ENCODE data around the gene TUBB2B.
"Not testable (repeated sequence)": the region's sequence is repeated elsewhere in the genome, so short reads cannot be mapped to it uniquely, and the experiment has no call there.

Gene TUBB2B

GRCh38 chr6:3258201-3258600, 30.7 kb upstream of the TUBB2B start:
- no peak for DNase-seq

- no peak for DNase-seq
These were observed 26.1 kb upstream of the TUBB2B start for GRCh38 chr6:3253597-3253961.

DNA sequence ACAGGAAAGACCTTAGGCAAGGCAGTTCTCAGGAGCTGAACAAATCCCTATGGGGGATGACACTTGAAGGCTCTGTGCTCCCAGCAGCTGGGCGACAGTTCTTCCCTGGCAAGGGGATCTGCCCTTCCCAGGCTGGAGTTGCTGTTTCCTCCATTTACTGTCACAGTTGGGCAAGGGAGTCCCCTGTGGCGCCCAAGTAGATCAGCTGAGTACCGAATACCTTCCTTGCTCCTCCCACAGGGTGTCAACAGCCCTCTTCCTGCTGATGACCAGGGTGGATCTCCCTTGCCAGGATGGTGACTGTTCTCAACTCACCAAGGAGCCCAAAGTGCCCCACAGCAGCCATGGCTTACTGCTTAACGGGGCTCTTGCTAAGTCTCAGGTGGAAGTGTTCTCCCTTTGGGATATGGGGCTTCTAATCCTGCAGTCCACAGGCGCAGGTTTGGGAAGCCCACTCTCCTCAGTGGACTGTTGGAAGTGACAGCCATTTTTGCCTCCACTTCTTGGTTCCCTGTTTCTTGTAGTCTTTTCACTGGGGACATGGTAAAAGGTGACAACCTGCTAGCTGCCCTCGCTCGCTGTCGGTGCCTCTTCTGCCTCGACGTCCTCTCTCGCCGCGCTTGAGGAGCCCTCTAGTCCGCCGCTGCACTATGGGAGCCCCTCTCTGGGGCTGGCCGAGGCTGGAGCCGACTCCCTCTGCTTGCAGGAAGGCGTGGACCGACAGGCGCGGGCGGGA, 25.6 kb upstream of the TUBB2B start:
- DNase-seq, result no peak

DNA sequence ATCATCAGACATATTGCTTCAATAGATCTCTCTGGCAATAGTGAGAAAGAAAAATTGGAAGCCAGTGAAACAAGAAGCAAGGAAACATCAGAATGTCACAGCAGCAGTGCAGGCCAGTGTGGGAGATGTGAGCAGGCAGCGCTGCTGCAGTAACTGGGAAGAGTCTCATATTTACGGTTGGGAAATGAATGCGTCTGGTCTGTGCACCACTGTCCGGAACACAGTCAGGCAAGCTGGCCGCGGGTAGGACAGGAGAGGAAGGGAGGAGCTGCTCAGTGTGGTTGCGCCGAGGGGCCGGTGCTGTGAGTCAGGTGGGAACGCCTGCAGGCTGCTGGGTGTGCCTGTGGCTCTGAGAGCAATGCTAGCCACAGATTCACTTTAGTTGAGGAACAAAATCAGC, 24.9 kb upstream of the TUBB2B start:
- DNase-seq, result no peak

DNA sequence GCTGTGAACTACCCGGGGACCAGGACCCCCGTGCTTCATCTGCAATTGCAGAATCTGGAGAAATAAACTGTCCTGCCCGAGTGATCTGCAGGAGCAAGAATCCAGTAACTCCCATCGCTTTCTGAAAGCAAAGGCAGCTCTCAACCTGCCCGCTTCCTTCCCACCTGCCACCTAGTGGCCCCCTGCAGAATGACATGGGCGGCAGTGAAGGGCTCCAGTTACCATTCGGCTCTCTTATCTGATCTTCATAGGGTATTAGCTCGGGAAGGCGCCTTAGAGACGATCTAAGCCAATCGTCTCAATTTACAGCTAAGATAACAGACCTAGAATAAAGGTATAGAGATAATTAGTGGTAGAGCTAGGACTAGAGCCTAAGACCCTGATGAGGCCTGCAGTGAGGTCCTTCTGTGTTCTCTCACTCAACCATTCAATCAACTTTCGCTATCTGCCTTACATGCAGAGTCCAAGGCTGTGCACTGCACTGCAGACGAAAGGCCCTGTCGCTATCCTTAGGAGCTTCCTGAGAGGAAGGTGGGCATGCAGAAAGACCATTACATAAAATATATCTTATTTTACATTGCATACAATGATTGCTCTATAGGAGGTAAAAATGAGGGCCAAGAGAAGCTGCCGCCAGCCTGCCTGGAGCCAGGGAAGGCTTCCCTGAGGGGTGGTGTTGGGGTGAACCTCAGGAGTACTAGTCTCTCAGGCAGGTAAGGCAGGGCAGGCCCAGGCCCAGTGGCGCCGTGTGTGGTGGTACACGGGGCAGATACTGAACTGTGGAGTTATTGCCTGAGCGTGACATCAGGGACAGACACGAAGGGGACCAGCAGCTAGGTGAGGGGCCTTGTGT, 24.2 kb upstream of the TUBB2B start:
- DNase-seq, result peak; percentile 89

DNA sequence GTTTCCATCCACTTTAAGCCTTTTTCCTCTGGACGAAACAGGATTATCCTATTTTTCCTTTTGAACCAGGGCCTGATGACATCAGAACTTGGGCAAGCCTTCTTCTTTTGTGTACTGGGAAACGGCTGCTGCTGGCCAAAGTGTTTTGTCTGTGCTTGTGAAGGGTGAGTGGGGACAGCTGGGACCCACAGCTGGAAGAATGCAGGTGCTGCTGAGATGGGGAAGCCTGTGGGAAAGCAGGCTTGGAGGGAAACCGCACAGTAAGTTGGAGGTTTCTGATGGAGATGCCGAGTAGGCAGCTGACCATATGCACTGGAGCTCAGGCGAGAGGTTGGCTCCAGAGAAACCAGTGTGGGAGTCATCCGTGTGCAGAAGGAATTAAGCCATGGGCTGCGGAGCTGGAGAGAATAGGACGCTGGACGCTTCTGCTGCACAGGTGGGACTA, 22.8 kb upstream of the TUBB2B start:
- no peak for DNase-seq

- DNase-seq, result no peak
These were observed 22.4 kb upstream of the TUBB2B start for GRCh38 chr6:3249821-3250220.

DNA sequence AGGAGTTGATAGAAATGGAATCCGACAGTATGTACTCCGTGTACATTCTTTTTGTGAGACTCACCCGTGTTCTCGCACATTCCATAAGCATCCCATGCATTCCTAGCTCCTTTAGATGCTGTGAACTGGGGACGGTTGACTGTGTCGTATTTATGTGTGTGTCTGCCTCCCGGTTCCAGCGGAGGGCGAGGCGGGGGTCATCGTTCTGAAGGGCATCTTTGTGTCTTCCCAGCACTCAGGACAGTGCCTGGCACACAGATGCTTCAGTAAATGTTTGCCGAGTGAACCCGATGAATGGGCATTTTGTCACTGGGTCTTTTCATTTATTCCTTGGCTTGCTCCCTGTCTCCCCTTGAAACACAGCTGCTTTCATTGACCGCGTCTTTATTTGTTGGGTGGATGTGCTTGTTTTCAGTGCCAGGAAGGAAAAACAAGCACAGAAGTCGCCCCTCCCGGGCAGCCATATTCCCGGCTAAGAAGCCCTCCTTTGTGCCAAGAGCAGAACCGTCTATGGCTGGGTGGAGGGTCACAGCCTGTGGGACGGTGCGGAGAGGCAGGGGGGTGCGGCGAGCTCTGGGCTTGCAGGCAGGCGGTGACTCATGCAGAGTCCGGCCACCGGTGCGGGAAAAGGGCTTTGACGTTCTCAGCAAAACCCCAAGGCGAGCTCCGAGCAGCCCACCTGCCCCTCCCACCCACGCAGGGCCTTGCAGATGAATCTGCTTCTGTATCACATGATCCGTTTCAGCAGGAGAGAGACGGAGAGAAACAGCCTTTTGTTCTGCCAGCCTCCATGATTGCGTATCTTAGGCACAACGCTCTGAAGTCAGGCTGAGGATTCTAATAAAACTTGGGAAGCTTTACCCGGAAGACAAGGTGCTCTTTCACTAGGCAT, 20.0 kb upstream of the TUBB2B start:
- no peak for DNase-seq

- DNase-seq, result no peak
These were observed 17.8 kb upstream of the TUBB2B start for GRCh38 chr6:3245216-3245615.

GRCh38 chr6:3244832-3245161, 17.3 kb upstream of the TUBB2B start:
- not testable (repeated sequence) for DNase-seq

DNA sequence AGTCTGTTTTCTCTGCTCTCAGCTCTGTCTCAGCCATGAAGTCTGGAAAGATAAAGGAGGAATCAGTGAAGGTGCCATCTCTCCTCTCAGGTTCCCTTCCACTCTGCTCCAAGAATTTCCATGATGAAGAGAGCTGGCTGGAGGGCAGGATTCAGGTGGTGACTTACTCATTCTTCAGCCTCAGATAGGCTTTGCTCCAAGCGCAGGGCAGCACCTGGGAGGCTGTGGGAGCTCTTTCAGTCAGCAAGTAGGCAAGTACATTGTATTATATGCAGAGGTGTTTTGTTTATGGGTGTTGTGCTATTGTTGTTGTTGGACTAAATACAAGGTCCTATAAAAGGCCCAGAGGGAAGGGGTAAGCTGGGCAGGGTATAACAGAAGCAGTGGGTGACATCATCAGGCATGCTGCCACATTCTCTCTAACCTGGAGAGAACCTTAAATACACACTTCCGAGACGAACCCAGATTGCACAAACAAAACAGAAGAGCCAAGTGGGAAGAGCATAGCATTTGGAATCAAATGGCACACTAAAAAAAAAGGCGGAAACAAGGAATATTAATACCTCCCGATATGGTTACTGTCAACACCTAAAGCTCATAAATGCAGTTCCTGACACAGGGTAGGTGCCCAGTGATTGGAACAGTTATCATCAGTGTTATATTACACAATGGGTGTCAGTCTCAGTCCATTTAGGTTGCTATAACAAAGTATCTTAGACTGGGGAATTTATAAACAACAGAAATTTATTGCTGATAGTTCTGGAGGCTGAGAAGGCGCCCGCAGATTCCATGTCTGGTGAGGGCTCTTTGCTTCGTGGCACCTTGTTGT, 16.8 kb upstream of the TUBB2B start:
- no peak for DNase-seq

DNA sequence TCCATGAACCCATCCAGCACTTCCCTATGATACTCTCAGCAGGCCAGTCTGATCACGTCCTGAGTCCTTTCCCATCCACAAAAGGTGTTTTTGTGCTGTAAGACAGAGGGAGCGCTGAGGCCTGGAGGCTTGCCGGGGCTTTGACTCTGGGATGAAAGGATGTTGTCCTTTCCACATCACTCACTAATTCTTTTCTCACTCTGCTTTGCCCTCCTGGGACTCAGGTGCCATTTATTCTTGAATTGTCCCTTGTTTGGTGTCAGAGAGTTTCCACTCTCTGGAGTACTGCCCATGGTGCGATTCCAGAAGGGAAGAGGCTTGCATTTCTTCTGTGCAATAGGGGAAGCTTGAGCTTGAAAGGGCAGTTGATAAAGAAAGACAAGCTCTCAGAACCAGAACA, 15.3 kb upstream of the TUBB2B start:
- DNase-seq, result no peak

DNA sequence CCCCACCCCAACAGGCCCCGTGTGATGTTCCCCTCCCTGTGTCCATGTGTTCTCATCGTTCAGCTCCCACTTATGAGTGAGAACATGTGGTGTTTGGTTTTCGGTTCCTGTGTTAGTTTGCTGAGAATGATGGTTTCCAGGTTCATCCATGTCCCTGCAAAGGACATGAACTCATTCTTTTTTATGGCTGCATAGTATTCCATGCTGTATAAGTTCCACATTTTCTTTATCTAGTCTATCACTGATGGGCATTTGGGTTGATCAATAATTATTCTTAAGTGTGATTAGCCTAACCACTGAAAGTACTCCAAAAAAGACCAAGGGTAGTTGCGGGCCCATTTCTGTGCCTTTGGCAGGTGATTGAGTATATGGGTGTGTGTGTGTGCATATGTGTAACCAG, 14.3 kb upstream of the TUBB2B start:
- not testable (repeated sequence) for DNase-seq

DNA sequence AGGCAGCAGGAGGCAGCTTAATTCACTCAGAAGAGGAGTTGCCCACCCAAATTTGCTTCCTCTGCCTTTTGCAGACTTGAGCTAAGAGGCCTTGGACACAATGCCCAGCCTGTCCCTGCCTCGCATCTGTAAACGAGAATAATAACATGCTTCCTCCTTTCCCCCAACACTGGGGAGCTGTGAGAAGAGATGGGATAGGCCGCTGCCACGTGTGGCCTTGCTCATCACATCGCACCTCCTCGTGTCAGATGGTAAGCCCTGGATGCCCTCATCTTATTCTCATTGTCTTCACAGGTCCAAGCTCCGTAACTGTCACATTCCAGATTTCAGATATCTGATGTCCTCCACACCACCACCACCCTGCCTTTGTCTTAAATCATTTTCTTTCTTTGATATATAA, 13.1 kb upstream of the TUBB2B start:
- no peak for DNase-seq

- DNase-seq, result no peak
These were observed 11.8 kb upstream of the TUBB2B start for GRCh38 chr6:3239110-3239830.

GRCh38 chr6:3237761-3238662, 10.6 kb upstream of the TUBB2B start:
- no peak for DNase-seq

DNA sequence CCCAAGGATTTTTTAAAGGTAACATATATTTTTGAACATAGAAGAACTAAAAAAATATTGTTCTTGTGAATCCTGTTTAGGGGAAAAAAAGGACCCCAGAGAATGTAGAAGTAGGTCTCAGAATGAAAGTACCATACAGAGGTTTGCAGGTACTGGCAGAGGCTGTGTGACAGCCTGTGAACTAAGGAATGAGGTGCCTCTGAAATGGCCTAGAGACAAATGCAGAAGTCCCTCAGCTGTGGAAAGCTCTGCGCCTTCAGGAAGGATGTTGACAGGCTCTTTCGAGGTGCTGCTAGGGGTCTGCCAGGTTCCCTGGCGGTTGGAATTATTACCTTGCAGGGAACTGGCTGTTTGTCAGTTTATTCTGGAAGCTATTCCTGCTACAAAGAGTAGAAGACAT, 8.6 kb upstream of the TUBB2B start:
- DNase-seq, result no peak

DNA sequence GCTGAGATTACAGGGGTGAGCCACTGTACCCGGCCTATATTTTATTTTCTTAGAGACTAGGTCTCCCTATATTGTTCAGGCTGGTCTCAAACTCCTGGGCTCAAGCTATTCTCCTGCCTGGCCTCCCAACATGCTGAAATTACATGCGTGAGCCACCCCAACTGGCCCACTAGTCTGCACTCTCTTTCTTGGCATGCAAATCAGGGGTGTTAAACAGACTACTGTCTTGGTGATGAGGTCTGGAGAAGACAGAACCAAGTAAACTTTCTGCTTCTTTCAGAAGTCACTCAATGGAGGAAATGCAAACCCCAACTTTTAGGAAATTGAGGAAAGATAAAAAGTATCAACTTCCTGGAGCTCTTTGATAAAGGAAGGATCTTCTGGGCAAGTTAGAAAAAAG, 8.0 kb upstream of the TUBB2B start:
- DNase-seq, result no peak

DNA sequence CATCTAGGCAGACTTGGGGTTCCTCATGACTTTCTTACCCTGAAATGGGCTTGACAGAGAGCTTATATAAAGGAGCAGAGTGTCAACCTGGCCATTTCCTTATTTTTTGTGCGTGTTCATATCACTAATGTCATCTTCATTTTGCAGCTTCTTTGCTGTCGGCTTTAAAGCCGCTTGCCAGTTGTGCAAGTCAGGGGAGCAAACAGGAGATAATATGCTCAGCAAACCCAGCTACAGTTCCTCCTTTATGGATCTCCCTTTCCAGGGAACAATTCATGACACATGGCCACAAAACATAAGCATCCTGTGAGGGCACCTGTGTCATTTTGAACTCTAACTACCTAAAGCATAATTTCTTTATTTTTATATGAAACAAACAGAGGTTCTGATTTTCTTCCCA, 6.5 kb upstream of the TUBB2B start:
- DNase-seq, result no peak

DNA sequence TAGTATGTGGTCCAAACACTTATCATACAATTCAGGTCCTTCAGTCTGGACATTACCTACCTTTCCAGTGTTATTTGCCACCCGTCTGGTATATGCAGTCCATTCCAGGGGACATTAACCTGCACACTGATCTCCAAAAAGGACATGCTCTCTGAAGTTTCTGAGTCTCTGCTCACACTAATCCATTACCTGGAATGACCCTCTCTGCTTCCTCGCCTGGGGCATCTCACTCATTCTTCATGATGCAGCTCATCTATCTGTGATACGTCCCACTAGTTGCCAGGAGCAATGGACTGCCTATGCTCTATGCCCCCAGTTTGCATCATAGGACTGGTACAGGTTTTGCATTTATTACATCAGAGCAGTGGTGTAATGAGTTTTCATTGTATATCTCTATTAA, 5.9 kb upstream of the TUBB2B start:
- no peak for DNase-seq

Data from stimulated activated CD8-positive, alpha-beta memory T cell treated with anti-CD3 and anti-CD28 coated beads, Interleukin-4, amount 100 ng/mL, for 48 hours (primary cell).